HG03354 (cell line): ENCODE data around the gene ORAI2.

Experiments
- ATAC-seq: cut with Tn5 transposase; IDR thresholded peaks from one replicate; pipeline ENCODE4 v1.9.1; 2021; ENCODE audit warnings: mild to moderate bottlenecking; ENCODE audit not compliant: unreplicated experiment, poor library complexity, severe bottlenecking

Gene ORAI2

DNA sequence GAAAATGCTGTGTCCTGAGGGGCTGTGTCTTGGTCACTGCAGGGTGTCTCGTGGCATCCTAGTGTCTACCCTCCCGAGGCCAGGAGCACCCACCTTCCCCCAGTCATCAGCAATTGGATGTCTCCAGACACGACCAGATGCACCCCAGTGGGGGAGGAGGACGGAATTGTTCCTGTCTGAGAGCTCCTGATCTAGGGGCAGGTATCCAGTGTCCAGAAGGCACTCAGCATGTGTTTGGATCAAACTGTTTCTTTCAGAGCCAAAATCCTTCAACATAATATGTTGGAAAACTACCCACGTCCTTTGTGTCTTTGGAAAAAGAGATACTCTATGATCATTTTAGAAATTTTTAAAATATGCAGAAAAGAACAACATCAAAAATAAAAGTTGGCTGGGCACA, 20.3 kb upstream of the ORAI2 start:
- no peak for ATAC-seq

DNA sequence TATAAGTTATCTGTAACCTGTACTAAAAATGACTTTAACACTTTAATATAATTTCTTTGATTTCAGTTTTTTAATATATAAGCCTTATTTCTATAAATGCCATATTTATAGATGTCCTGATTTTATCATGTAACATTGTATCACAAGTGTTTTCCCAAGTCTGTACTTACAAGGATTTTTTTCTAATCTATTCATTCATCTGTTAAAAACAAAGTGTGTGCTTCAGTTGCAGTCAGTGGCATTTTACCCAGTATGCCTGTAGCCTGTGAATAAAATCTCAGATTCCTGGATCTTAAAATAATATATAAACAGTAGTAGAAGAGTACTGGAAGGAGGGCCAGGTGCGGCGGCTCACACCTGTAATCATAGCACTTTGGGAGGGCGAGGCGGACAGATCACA, 19.8 kb upstream of the ORAI2 start:
- no peak for ATAC-seq

DNA sequence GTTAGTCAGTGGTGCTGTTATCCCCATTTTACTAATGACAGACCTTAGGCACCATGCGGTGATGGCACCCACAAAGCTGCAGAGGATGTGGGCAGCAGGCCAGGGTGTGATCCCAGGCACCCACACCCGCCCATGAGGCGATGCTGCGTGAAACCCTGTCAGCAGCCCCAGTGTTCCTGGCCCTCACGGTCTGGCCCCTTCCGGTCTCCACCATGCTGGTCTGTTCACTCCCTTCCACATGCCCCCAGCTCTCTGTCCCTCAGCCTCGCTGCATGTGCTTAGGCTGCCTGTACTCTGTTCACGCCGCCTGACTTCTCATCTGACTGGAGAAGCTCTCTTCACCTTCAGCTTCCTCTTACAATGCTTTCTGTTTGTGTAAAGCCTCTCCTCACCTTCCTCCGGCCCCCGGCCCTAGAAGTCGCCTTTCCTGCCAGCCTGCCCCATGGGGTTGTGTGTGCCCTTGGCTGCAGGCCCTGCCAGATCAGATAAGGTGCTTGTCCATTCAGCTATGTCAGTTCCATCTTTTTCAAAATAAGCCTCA, 17.6 kb upstream of the ORAI2 start:
- no peak for ATAC-seq

DNA sequence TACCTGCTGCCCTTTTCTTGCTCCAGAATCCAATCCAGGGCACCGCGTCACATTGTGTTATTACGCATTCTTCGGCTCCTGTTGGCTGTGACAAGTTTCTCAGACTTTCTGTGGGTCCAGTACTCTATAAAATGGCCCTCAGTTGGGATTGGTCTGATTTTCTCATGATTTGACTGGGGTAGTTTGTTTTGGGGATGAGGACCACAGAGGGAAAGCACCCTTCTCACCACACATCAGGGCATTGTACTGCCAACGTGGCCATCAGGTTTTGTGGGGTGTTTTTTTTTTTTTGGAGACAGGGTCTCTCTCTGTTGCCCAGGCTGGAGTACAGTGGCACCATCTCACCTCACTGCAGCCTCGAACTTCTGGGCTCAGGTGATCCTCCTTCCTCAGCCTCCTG, 17.0 kb upstream of the ORAI2 start:
- no peak for ATAC-seq

DNA sequence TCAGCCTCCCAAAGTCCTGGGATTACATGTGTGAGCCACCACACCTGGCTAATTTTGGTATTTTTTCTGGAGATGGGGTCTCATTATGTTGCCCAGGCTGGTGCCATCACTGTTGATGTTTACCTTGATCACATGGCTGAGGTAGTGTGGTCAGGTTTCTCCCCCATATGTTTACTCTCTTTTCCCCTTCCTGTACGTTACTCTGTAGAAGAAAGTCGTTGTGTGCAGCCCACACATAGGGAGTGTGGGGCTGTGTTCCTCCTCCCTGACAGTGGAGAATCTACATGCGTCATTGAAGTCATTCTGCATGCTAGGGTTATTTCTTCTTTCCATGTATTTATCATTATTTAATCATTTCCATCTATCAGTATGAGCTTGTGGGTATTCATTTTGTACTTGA, 16.3 kb upstream of the ORAI2 start:
- ATAC-seq, result no peak

DNA sequence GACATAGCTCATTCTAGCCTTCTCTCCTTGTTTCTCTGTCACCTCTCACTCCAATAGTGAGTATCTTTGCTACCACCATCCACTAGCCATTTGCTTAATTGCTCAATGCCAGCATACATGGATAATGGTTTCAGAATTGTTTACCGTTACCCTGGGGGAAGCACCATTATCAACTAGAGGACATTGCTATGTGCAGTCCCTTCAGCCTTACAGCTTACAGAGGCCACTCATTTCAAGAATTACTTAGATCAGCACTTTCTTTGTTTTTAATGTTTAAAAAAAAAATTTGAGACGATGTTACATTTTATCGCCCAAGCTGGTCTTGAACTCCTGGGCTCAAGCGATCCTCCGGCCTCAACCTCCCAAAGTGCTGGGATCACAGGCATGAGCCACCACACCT, 14.8 kb upstream of the ORAI2 start:
- ATAC-seq, result no peak

DNA sequence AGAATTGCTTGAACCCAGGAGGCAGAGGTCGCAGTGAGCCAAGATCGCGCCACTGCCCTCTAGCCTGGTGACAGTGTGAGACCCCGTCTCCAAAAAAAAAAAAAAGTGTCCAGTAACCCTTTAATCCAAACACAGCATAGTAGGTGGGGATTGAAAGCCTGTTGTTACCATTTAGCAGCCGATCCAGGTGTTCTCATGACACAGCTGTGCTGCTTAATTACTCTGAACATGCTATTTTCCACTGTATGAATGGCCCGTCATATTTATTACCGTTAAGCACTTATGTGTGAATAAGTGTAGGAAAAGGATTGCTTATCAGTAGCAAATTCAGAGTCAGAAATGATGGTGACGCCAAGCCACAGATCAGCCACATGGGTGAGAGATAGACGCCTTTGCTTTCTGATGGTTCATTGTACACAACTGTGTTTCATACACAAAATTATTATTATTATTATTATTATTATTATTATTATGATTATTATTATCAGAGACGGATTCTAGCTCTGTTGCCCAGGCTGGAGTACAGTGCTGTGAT, 11.6 kb upstream of the ORAI2 start:
- ATAC-seq, result no peak

DNA sequence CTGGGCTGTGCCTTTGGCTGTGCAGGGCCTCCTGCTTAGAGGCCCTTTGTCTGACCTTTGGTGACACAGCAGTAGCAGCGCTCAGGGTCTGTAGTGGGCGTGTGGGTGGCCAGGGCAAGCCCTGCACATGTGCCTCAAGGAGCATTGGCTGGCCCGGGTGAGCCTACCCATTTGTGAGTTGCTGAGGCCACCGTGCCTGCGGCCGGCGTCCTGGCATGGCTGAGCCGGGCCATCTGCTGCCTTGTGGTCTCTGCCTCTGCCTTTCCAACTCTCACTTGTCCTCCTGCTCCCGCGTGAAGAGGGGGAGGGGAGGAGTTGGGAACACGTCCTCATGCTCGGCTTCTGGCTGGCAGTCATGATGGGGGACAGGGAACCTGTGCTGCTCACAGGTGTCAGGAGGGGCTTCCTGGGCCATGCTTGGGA, 9.2 kb upstream of the ORAI2 start:
- ATAC-seq, result no peak

DNA sequence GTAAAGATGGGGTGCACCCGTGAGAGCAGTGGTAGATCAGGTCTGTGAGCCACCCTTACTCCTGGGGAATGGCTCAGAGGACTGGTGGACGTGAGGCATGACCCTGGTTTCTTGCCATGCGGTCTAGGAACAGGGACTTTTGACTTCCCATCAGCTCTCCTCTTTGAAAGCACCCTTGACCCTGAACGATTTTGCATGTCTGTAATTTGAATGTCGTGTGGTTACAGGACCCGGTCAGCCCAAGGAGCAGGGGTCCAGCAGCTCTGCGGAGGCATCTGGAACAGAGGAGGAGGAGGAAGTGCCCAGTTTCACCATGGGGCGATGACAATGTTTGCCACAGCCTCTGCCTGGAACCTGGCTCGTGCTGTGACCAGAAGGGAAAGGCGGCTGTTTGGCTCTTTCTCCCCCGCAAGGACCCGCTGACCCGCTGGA, 8.6 kb upstream of the ORAI2 start:
- no peak for ATAC-seq

DNA sequence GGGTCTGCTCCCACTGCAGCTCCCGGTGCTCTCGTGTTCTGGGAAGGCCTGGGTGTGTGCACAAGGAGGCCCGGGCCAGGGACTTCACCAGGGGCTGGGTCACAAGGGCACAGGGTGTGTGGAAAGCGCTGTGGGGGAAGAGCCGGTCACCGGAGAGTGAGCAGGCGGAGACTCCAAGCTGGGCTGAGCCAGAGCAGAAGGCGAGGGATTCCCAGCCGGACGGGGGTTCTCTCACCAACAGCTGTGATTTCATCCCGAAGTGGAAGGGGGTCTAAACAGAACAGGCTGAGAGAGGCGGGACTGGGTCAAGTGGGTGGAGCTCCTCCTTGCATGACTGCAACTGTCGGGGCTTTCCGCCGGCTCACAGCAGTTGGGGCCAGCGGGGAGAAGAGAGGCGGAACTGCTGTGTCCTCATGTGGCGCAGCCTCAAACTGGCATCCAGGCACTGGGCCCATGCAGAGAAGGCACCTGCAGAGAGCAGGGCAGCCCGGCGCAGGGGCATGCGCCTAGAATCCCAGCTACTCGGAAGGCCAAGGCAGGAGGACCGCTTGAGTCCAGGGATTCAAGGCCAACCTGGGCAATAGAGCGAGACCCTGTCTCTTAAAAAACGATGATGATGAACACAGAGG, 7.6 kb upstream of the ORAI2 start:
- ATAC-seq, result peak; percentile 78

DNA sequence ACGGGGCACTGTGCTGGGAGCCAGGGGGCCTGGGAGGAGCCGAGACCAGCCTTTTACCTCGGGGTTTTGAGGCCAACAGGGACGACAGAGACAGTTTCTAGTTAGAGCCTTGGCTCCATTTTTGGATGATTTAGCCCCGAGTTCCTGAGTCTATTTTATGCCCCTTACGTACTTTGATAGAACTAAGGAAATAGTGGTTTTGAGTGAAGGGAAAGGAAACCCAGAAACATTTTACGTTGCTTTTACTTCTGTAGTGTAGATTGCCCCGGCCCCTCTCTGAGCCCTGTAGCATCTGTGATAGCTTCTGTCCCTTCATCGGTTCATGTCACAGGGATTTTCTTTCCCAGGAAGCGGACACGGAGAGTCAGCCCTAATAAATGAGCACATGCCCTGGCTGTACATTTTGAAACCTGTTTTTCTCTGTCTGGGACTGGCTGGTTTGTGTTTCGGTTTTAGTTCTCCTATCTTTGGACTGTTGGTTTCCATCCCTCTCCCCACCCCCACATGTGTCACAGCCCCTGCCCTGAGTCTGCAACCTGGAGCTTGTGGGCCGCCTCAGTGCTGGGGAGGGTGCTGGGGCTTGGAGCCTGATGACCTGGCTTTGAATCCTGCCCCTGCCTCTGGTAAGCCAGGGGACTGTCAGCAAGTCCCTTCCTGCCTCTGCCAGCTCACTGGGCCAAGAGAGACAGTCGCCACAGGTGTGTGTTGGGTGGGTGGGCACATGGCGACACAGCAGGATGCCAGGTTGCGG, 6.9 kb upstream of the ORAI2 start:
- ATAC-seq, result peak; percentile 57

DNA sequence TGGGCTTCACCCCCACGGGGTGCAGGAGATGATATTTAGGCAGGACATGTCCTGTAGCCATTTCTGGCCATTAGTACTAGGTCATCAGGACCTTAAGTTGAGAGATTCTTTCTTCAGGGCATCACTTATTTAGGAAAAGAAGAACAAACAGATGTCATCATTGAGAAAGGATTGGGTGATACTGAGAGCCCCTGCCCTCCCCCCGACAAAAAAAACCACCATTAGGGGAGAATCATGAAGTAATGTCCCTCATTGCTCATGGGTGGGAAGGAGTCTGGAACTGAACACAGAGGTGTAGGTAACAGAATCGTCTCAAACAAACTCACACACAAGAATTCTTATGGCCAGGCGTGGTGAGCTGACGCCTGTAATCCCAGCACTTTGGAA, 6.4 kb upstream of the ORAI2 start:
- no peak for ATAC-seq

DNA sequence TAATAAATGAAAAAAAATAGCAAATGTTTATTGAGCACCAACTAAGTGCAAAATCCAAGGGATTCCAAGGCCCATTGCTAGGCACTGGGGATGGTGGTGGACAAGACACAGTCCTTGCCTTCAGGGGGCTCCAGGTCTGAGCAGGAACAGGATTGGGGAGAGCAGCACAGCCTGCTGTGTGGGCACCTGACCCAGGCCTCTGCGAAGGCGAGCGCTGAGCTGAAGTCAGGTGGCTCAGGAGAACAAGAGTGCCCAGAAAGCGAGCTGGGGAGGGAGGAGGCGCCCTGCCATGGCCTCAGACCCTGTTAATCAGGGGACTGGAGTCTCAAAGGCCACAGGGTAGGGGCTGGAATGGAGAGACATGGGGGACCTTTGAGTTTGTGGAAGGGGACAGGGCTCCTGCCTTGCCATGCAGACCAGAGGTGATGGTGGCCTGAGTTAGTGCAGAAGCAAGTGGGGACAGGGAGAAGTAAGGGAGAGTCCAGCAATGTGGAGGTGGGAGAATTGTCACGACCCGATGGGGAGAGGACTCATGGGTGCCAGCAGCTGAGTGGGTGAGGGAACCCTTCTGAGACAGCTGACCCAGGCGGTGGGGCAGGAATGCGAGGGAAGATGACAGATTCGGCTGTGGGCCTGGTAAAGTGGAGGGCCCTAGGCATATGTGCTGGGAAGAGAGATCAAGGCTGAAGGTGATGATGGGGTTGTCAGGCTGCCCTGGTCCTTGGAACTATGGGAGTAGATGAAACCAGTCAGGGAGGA, 4.1 kb upstream of the ORAI2 start:
- no peak for ATAC-seq

DNA sequence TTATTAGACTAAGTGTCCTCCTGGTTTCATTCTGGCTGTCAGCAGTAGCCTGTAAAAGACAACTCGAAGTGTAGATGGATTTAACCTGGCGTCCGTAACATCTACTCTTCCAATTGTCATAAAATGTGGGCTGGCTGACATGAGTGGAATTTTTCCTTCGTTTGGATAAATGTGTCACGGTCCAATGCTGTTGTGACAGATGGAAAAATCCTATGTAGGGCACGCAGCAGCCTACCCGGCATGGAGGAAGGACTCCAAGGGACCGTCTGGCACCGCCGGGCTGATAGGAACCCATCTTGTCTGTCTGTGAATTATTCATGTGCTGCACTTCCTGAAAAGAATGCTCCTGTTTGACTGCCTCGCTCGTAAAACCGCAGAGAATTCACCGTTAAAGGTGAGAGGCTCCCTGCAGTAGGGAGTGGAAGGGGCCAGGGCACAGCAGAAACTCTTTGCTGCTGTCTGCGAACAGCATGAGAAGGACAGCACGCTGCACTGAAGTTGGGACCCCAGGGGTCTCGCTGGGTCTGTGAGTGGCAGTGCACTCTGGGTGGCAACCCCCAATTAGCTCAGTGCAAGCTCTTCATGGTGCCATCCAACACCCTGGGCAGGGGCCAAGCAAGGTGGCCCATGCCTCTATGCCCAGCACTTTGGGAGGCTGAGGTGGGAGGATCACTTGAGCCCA, 1.6 kb upstream of the ORAI2 start:
- no peak for ATAC-seq

DNA sequence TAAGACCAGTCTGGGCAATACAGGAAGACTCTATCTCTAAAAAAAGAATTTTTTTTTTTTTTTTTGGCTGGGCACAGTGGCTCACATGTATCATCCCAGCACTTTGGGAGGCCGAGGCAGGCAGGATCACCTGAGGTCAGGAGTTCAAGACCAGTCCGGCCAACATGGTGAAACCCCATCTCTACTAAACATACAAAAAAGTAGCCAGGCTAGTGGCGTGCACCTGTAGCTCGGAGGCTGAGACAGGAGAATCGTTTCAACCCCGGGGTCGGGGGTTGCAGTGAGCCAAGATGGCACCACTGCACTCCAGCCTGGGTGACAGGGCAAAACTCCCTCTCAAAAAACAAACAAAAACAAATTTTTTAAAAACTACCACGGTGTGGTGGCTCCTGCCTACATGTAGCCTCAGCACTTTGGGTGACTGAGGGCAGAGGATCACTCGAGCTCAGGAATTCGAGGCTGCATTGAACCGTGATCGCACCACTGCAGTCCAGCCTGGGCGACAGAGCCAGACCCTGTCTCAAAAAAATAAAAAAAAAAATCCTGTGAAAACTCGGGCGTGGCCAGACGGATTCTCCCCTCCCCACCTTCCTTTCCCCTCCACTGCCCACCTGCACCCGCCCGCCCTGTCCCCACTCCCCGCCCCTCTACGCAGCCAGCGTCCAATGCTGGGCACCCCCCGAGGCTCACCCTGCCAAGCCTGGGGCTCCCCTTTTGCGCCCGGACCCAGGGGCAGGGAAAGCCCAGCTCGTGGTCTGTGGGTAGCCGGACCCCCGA, 745 bp upstream of the ORAI2 start:
- peak; percentile 44 for ATAC-seq

DNA sequence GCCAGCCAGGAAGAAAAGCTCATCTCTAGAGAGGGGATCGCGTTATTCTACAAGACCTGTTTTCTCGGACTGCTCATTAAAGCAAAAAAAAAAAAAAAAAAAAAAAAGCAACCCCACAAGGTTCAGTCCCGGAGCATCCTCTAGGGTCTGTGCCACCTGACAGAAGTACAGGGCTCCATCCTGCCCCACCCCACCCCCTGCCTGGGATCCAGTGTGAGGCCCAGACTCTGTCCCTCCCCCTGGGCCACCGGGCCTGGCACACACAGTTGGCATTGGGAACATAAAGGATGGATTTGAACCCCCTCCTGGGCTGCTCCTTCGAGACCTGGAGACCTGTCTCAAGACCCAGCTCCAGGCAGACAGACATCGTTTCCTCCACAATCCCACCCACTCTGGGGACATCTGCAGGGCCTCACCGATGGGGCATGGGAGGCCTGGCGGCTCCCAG, 688 bp downstream of the ORAI2 start:
- peak; percentile 13 for ATAC-seq

DNA sequence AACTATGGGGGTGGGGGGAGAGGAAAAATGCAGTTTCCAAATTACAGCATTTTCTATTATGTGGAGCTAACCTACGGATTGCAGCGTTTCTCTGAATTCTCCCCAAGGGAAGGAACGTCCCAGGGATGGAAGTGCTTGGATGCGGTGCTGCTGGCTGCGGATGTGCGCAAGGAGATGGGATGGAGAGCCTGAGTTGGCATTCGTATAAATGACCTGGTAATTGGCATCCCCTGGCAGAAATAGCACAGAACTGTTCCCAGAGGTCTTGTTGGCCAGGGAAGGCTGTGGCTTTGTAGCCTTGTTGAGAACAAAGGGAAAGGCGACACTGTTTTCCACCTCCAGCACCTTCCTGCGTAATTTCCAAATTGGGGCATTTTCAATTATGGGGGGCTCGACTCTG, 2.7 kb downstream of the ORAI2 start:
- no peak for ATAC-seq

DNA sequence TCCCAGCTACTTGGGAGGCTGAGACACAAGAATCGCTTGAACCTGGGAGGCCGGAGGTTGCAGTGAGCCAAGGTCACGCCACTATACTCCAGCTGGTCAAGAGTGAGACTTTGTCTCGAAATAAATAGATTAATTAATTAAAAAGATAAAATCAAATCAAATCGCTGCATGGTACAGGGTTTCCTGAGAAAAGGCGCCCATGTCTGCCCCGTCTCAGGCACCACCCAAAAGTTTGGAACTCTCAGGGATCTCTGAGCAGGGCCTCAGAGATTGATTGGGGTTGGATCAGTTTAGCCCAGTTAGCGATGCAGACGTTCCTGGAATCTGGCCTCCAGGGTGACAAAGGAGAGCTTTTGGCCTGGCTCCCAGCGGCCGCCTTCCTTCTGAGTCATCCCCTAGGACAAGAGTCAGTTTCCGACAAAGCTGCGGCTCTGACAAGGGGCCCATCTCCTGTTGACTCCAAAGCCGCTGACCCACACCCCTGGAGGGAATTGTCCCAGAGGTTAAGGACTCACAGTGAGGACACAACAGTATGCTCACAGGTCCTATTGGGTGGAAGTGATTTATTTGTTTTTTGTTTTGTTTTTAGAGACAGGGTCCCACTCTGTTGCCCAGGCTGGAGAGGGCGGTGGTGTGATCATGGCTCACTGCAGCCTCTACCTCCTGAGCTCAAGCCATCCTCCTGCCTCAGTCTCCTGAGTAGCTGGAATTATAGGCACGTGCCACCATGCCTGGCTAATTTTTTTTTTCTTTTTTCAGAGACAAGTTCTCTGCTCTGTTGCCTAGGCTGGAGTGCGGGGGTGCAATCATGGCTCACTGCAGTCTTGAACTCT, 6.8 kb downstream of the ORAI2 start:
- ATAC-seq, result no peak
